ENCODE measurements around the gene NDUFA1. TPM values are rescaled to one million over a fixed set of nuclear protein-coding genes. Genes with fewer than 3 reads are reported as not detected.
"Not testable (repeated sequence)": the region's sequence is repeated elsewhere in the genome, so short reads cannot be mapped to it uniquely, and the experiment has no call there.

The NDUFA1 gene
- total RNA-seq, 2 donors from 2014 or later: 65.9 to 74.7 TPM

GRCh38 chrX:119891961-119892692 lies 20.5 kb downstream of the NDUFA1 start:
- intact Hi-C loops (cut with DNase I); DNase-seq (ENCODE audit: low spot score): not testable (repeated sequence)

- intact Hi-C loops (cut with DNase I): no loop called here
- DNase-seq (ENCODE audit: low spot score): no peak
These were observed 24.3 kb downstream of the NDUFA1 start, which contains the start of gene AKAP14 for GRCh38 chrX:119895843-119896326. AKAP14 (plus strand) TSS chrX:119895893; CDS start chrX:119903224, 7,331 bp downstream.

- intact Hi-C loops (cut with DNase I): no loop called here
- no peak for DNase-seq (ENCODE audit: low spot score)
These were observed 27.5 kb downstream of the NDUFA1 start for GRCh38 chrX:119899125-119899524.

- DNase-seq (ENCODE audit: low spot score): no peak
- intact Hi-C loops (cut with DNase I): no loop called here
These were observed 29.3 kb downstream of the NDUFA1 start for GRCh38 chrX:119900976-119901375.

GRCh38 chrX:119916310-119916709 lies 44.7 kb downstream of the NDUFA1 start:
- DNase-seq (ENCODE audit: low spot score): peak; percentile 17
- intact Hi-C loops (cut with DNase I): no loop called here

GRCh38 chrX:119917877-119918276 lies 46.2 kb downstream of the NDUFA1 start:
- intact Hi-C loops (cut with DNase I): no loop called here
- peak; percentile 24 for DNase-seq (ENCODE audit: low spot score)

GRCh38 chrX:119919835-119920585 lies 48.4 kb downstream of the NDUFA1 start:
- intact Hi-C loops (cut with DNase I): no loop called here
- no peak for DNase-seq (ENCODE audit: low spot score)

- DNase-seq (ENCODE audit: low spot score); intact Hi-C loops (cut with DNase I): not testable (repeated sequence)
These were observed 50.8 kb downstream of the NDUFA1 start for GRCh38 chrX:119922391-119922790.

Other genes starting within 250 kb of the NDUFA1 start
- gene SEPTIN6, start 178.7 kb upstream of the NDUFA1 start, total RNA-seq: 10 to 100 TPM; 19.4 to 22.3 TPM
- gene SOWAHD, start 113.2 kb upstream of the NDUFA1 start, total RNA-seq: under 1 TPM; 0.29 to 0.32 TPM
- 1,000 to 10,000 TPM; 1,458 to 1,459 TPM for gene RPL39, start 80.2 kb upstream of the NDUFA1 start, total RNA-seq
- gene UPF3B, start 18.9 kb upstream of the NDUFA1 start, total RNA-seq: 1 to 10 TPM; 5.4 to 6.8 TPM
- 10 to 100 TPM in 1 of 2 donors, 1 to 10 TPM in 1; 8.2 to 10.2 TPM for gene RNF113A, start 99 bp upstream of the NDUFA1 start, total RNA-seq
- not detected for gene AKAP14, start 24.1 kb downstream of the NDUFA1 start, total RNA-seq
- 1 to 10 TPM; 5.9 to 8.4 TPM for gene NKAP, start 71.9 kb downstream of the NDUFA1 start, total RNA-seq
- not detected for gene RHOXF2B, start 205.9 kb downstream of the NDUFA1 start, total RNA-seq
- not detected for gene RHOXF1, start 244.1 kb downstream of the NDUFA1 start, total RNA-seq

Data from posterior vena cava (tissue), 2 donors.